K562 (cell line): ENCODE measurements around the gene TAOK2. TPM values are rescaled to one million over a fixed set of nuclear protein-coding genes. Genes with fewer than 3 reads are reported as not detected.

Experiments used
- ATAC-seq: fragments of 200-7000 bp; cut with Tn5 transposase; 3 replicates; pipeline ENCODE4 v1.9.1; 2020; ENCODE audit warnings: moderate library complexity
- BruUV-seq: library from RNA; stranded (reverse); fragments of 400-500 nt; replicated peaks from 2 replicates; lab custom pipeline; 2021; lab: Mats Ljungman, UMichigan
- CTCF ChIA-PET: fragments of 300-600 bp; formaldehyde crosslinking; extraction: SDS; loops from one replicate; lab custom pipeline; 2021; ENCODE audit warnings: low intra/inter-chr PET ratio; lab: Yijun Ruan, JAX
- POLR2A ChIA-PET: fragments of 300-600, 350-650 bp; sonication (Branson Sonifier 250); formaldehyde crosslinking; extraction: SDS; loops from one replicate; lab custom pipeline; 2021; ENCODE audit warnings: antibody characterized with exemption, inconsistent platforms; lab: Yijun Ruan, JAX
- DNase-seq, 4 experiments: peaks; one replicate each; pipeline versions ENCODE4 v3.0.0 to v3.0.0-alpha.2; 2011 to 2018; ENCODE audit warnings: low spot score in 3 of 4, mixed read lengths in 3 of 4; ENCODE audit errors: extremely low read depth in 1 of 4
- FAIRE-seq: peaks from 2 replicates; lab custom pipeline; 2011; peaks lifted over from hg19 to GRCh38; lab: Jason Lieb, UNC
- H2AFZ ChIP-seq: 2 replicates; pipeline ENCODE4 v1.6.0; 2011; ENCODE audit warnings: low read depth, low read length, control low read depth, inconsistent platforms
- H3K27ac ChIP-seq: fragments of 200-600 bp; 3 replicates; pipeline ENCODE4 v1.8.0; 2011; ENCODE audit warnings: low read depth, mild to moderate bottlenecking, control low read depth, inconsistent platforms, low read length, moderate library complexity, mixed read lengths; ENCODE audit errors: extremely low read depth
- H3K27me3 ChIP-seq, 2 experiments: fragments of 300-600 bp in 1 of 2; 2 replicates in 1 of 2; 3 replicates in 1 of 2; pipeline versions ENCODE4 v1.6.0 to v1.8.0; 2011; ENCODE audit warnings: inconsistent platforms in 2 of 2, low read length in 2 of 2, mild to moderate bottlenecking in 1 of 2, mixed read lengths in 1 of 2, moderate library complexity in 1 of 2; ENCODE audit not compliant: control insufficient read depth in 2 of 2, insufficient read depth in 2 of 2
- H3K36me3 ChIP-seq: fragments of 300-600 bp; 3 replicates; pipeline ENCODE4 v1.8.0; 2011; ENCODE audit warnings: mild to moderate bottlenecking, low read length, inconsistent platforms; ENCODE audit not compliant: control insufficient read depth, insufficient read depth
- H3K4me1 ChIP-seq, 2 experiments: fragments of 200-600 bp in 1 of 2; replicated peaks in 1 of 2; 2 replicates in 1 of 2; 3 replicates in 1 of 2; pipeline versions ENCODE4 v1.5.1 to v1.8.0; 2011; ENCODE audit warnings: inconsistent platforms in 2 of 2, low read length in 2 of 2, mild to moderate bottlenecking in 1 of 2, mixed read lengths in 1 of 2, moderate library complexity in 1 of 2; ENCODE audit not compliant: control insufficient read depth in 2 of 2, insufficient read depth in 2 of 2
- H3K4me2 ChIP-seq: 2 replicates; pipeline ENCODE4 v1.6.1; 2011; ENCODE audit warnings: low read length, control low read depth, inconsistent platforms, mixed read lengths; ENCODE audit not compliant: insufficient read depth
- H3K4me3 ChIP-seq: fragments of 200-600 bp; sonication (generic), shearing (Covaris generic); 2 replicates; pipeline ENCODE4 v1.5.1; 2016; ENCODE audit warnings: control low read depth, inconsistent platforms
- H3K79me2 ChIP-seq: fragments of 200-600 bp; 3 replicates; pipeline ENCODE4 v1.8.0; 2011; ENCODE audit warnings: low read length, inconsistent platforms; ENCODE audit not compliant: control insufficient read depth, insufficient read depth
- H3K9ac ChIP-seq, 2 experiments: 2 replicates each; pipeline versions ENCODE4 v1.6.0 to v1.6.1; 2011; ENCODE audit warnings: low read depth in 2 of 2, low read length in 2 of 2, control low read depth in 1 of 2, inconsistent platforms in 1 of 2, mild to moderate bottlenecking in 1 of 2, mixed read lengths in 1 of 2; ENCODE audit not compliant: insufficient read depth in 1 of 2
- H3K9me1 ChIP-seq: one replicate; pipeline ENCODE4 v1.6.0; 2011; ENCODE audit warnings: inconsistent platforms, mild to moderate bottlenecking, low read length, moderate library complexity; ENCODE audit not compliant: control insufficient read depth, insufficient read depth
- H3K9me3 ChIP-seq: replicated peaks from 2 replicates; pipeline ENCODE4 v1.5.1; 2011; ENCODE audit warnings: low read depth, low read length, inconsistent platforms; ENCODE audit not compliant: control insufficient read depth, insufficient read depth
- H4K20me1 ChIP-seq: replicated peaks from 2 replicates; pipeline ENCODE4 v1.6.1; 2011; ENCODE audit warnings: low read length, inconsistent platforms, mixed read lengths; ENCODE audit not compliant: control insufficient read depth, insufficient read depth
- FUS ChIP-seq: fragments of 200-400 bp; formaldehyde crosslinking; optimal IDR thresholded peaks from 2 replicates; pipeline ENCODE3; 2017; ENCODE audit warnings: low read depth, low read length
- IRF2 ChIP-seq: sonication (generic); formaldehyde crosslinking; IDR thresholded peaks from 2 replicates; pipeline ENCODE4 v1.8.1; 2022; ENCODE audit warnings: mild to moderate bottlenecking, missing genetic modification reagents
- NFYB ChIP-seq: IDR thresholded peaks from 2 replicates; pipeline ENCODE4 v1.6.1; 2011; ENCODE audit warnings: mild to moderate bottlenecking, moderate library complexity; ENCODE audit not compliant: insufficient read length; ENCODE audit errors: extremely low read depth
- SMAD2 ChIP-seq: fragments of 150-350 bp; IDR thresholded peaks from 2 replicates; pipeline ENCODE4 v1.6.1; 2014; ENCODE audit warnings: low read depth, mild to moderate bottlenecking, low read length
- SNIP1 ChIP-seq: fragments of 450-650 bp; IDR thresholded peaks from 2 replicates; pipeline ENCODE4 v1.7.1; 2017; ENCODE audit warnings: low read depth, mild to moderate bottlenecking
- ZNF12 ChIP-seq: sonication (generic); formaldehyde crosslinking; IDR thresholded peaks from 2 replicates; pipeline ENCODE4 v1.4.0; 2020; ENCODE audit warnings: mild to moderate bottlenecking, missing genetic modification reagents
- ZNF354B ChIP-seq: fragments of 250-450 bp; sonication (Bioruptor Pico); IDR thresholded peaks from 2 replicates; pipeline ENCODE4 v1.4.0; 2020
- ZNF561 ChIP-seq: fragments of 450-650 bp; formaldehyde crosslinking; conservative IDR thresholded peaks from 2 replicates; pipeline ENCODE4 v1.4.0; 2020; ENCODE audit warnings: mild to moderate bottlenecking, moderate library complexity
- ZNF695 ChIP-seq: fragments of 450-650 bp; formaldehyde crosslinking; IDR thresholded peaks from 2 replicates; pipeline ENCODE4 v1.4.0; 2020; ENCODE audit warnings: mild to moderate bottlenecking, moderate library complexity
- WGBS: fragments of 100-300 bp; shearing (Covaris generic); methylation state at CpG from one replicate; pipeline ENCODE4 v1.1.6; 2016; ENCODE audit warnings: low coverage, mixed read lengths; ENCODE audit not compliant: insufficient coverage; ENCODE audit errors: missing lambda C conversion rate; 5-methylcytosine and 5-hydroxymethylcytosine counted together
- in situ Hi-C: fragments of 300-500 bp; cut with MboI; formaldehyde crosslinking; loops from 4 replicates; pipeline ENCODE4 v1.15.0; 2018; ENCODE audit warnings: inconsistent platforms, mixed read lengths
- intact Hi-C: fragments of 100-400 bp; cut with micrococcal nuclease; formaldehyde crosslinking; loops from 2 replicates; pipeline ENCODE4 v1.14.2; 2022
- polyA plus RNA-seq, 8 experiments: library from polyadenylated mRNA; depleted of rRNA in 4 of 8; stranded (reverse) in 5 of 8; unstranded in 3 of 8; fragments of >200 nt; fragmentation: Nextera tagmentation in 2 of 8; fragmentation: Illumina TruSeq in 1 of 8; extraction: Ambion mirVana in 2 of 8; extraction: Trizol in 1 of 8; gene quantifications; 2 replicates each; pipeline versions ENCODE4 v1.2.1 to v1.2.3, GENCODE V29; 2011 to 2014; ENCODE audit warnings: inconsistent platforms in 1 of 8, missing spikeins in 1 of 8
- total RNA-seq, 7 experiments: library from RNA; depleted of rRNA in 6 of 7; stranded (reverse); fragments of >200 nt in 6 of 7; fragmentation: Illumina TruSeq in 2 of 7; extraction: Trizol in 2 of 7; gene quantifications; 2 replicates each; pipeline versions ENCODE4 v1.2.1 to v1.2.3, GENCODE V29; 2011 to 2021; ENCODE audit warnings: low replicate concordance in 1 of 7
- TF ChIP-seq, protein P1 (sequence below): sonication (generic); formaldehyde crosslinking; IDR thresholded peaks from 2 replicates; pipeline ENCODE4 v1.8.1; 2023; ENCODE audit warnings: mild to moderate bottlenecking, missing genetic modification reagents
- TF ChIP-seq, protein P2 (sequence below), 2 experiments: fragments of 450-650 bp in 1 of 2; IDR thresholded peaks; 2 replicates each; pipeline ENCODE4 v1.6.1; 2011 to 2017; ENCODE audit warnings: low read depth in 2 of 2, antibody characterized with exemption in 1 of 2, borderline replicate concordance in 1 of 2, low read length in 1 of 2, mild to moderate bottlenecking in 1 of 2, mixed read lengths in 1 of 2; ENCODE audit not compliant: control insufficient read depth in 1 of 2
- TF ChIP-seq, protein P3 (sequence below): sonication (generic); formaldehyde crosslinking; IDR thresholded peaks from 2 replicates; pipeline ENCODE4 v1.8.0; 2022; ENCODE audit warnings: missing genetic modification reagents, mild to moderate bottlenecking, borderline replicate concordance

Gene TAOK2
- total and polyA plus RNA-seq, 9 of the 15 experiments (the other 6 are each of a cell fraction or from before 2014, with no cell fraction given): 0.10 to 41.8 (median 13.7) TPM

GRCh38 chr16:30031477-30031918 lies 57.8 kb downstream of the TAOK2 start:
- in situ Hi-C loops: no loop called here
- no TSS peak for BruUV-seq
- Histone ChIP-seq H3K79me2 (no peaks in the 10 kb centered on the region), H2AFZ (no peak overlapping the region), H3K4me3 (no peak overlapping the region), H4K20me1 (peaks cover 13% of the 10 kb centered on the region; the same call in 1 of the 2 replicates), H3K9me1 (peaks cover 4% of the 10 kb centered on the region), H3K9me3 (no peaks in the 10 kb centered on the region), H3K4me1 (peaks cover 0 to 28% of the 10 kb centered on the region in 2 experiments; a peak in 2 of 5 replicates), H3K9ac (no peak overlapping the region), H3K27me3 (peaks cover 19 to 66% of the 10 kb centered on the region in 2 experiments; a peak in 4 of 5 replicates), H3K4me2 (no peak overlapping the region), H3K27ac (no peak overlapping the region), H3K36me3 (no peaks in the 10 kb centered on the region)
- no peak for ATAC-seq
- no peak for FAIRE-seq
- ChIA-PET CTCF (interaction anchor here (0.6 kb wide), 1 partner anchor 1185 kb away, joined by 3 read pairs; the partner anchor contains the start of gene TUFM), POLR2A (no interaction called here)
- 11% methylated on average over 11 of the region's 11 CpGs for WGBS
- intact Hi-C loops: no loop called here
- DNase-seq: no peak
- TF ChIP-seq, protein P1, sequence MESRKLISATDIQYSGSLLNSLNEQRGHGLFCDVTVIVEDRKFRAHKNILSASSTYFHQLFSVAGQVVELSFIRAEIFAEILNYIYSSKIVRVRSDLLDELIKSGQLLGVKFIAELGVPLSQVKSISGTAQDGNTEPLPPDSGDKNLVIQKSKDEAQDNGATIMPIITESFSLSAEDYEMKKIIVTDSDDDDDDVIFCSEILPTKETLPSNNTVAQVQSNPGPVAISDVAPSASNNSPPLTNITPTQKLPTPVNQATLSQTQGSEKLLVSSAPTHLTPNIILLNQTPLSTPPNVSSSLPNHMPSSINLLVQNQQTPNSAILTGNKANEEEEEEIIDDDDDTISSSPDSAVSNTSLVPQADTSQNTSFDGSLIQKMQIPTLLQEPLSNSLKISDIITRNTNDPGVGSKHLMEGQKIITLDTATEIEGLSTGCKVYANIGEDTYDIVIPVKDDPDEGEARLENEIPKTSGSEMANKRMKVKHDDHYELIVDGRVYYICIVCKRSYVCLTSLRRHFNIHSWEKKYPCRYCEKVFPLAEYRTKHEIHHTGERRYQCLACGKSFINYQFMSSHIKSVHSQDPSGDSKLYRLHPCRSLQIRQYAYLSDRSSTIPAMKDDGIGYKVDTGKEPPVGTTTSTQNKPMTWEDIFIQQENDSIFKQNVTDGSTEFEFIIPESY (CRISPR knock-in tag): no peak
- TF ChIP-seq IRF2: no peak
- no peak for TF ChIP-seq ZNF12
- TF ChIP-seq SMAD2: no peak
- no peak for TF ChIP-seq ZNF561 (CRISPR knock-in tag)
- no peak for TF ChIP-seq SNIP1
- TF ChIP-seq ZNF695 (CRISPR knock-in tag): no peak
- TF ChIP-seq ZNF354B (CRISPR knock-in tag): no peak
- TF ChIP-seq NFYB: no peak
- no peak for TF ChIP-seq FUS
- TF ChIP-seq, protein P2, sequence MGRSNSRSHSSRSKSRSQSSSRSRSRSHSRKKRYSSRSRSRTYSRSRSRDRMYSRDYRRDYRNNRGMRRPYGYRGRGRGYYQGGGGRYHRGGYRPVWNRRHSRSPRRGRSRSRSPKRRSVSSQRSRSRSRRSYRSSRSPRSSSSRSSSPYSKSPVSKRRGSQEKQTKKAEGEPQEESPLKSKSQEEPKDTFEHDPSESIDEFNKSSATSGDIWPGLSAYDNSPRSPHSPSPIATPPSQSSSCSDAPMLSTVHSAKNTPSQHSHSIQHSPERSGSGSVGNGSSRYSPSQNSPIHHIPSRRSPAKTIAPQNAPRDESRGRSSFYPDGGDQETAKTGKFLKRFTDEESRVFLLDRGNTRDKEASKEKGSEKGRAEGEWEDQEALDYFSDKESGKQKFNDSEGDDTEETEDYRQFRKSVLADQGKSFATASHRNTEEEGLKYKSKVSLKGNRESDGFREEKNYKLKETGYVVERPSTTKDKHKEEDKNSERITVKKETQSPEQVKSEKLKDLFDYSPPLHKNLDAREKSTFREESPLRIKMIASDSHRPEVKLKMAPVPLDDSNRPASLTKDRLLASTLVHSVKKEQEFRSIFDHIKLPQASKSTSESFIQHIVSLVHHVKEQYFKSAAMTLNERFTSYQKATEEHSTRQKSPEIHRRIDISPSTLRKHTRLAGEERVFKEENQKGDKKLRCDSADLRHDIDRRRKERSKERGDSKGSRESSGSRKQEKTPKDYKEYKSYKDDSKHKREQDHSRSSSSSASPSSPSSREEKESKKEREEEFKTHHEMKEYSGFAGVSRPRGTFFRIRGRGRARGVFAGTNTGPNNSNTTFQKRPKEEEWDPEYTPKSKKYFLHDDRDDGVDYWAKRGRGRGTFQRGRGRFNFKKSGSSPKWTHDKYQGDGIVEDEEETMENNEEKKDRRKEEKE (IDR thresholded peaks at IDR 0.05; ENCODE audit: borderline replicate concordance in 1 of 2, control insufficient read depth in 1 of 2, low read depth in 2 of 2, low read length in 1 of 2): no peak
- TF ChIP-seq, protein P3, sequence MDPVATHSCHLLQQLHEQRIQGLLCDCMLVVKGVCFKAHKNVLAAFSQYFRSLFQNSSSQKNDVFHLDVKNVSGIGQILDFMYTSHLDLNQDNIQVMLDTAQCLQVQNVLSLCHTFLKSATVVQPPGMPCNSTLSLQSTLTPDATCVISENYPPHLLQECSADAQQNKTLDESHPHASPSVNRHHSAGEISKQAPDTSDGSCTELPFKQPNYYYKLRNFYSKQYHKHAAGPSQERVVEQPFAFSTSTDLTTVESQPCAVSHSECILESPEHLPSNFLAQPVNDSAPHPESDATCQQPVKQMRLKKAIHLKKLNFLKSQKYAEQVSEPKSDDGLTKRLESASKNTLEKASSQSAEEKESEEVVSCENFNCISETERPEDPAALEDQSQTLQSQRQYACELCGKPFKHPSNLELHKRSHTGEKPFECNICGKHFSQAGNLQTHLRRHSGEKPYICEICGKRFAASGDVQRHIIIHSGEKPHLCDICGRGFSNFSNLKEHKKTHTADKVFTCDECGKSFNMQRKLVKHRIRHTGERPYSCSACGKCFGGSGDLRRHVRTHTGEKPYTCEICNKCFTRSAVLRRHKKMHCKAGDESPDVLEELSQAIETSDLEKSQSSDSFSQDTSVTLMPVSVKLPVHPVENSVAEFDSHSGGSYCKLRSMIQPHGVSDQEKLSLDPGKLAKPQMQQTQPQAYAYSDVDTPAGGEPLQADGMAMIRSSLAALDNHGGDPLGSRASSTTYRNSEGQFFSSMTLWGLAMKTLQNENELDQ (CRISPR knock-in tag): no peak
